ENCODE measurements around the gene BCDIN3D. TPM values are rescaled to one million over a fixed set of nuclear protein-coding genes. Genes with fewer than 3 reads are reported as not detected.

BCDIN3D gene
- total RNA-seq, 1 experiment from 2014 or later = 3.3 TPM

DNA sequence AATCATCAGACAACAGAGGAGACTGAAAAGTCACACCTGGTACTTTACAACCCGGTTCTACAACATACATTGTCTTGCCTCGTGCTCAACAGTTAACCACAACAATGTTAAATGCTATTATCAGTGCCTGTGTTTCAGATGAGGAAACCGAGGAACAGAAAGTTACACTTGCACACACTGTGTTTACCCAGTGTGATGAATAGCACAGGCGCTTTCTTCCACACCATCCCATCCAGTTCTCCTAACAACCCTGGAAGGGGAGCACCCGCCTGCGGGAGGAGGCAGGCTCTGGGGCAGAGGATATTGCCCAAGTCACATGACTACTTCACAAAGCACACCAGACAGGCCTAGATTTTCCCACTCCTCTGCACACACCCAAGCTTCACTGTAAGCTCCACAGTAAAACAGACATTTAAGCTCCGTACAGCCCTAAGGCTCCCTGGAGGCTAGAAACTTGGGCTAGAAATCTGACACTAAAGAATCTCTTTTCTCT, 36.5 kb downstream of the BCDIN3D start:
- H4K20me1 ChIP-seq (ENCODE audit: control insufficient read depth, insufficient read depth, insufficient read length) = no peaks in the 10 kb centered on the region
- H3T11ph ChIP-seq (ENCODE audit: low read length) = no peak overlapping the region
- H4K8ac ChIP-seq (replicated peaks; ENCODE audit: insufficient read length, low read depth, low read length) = no peak overlapping the region
- no peak overlapping the region for H3K14ac ChIP-seq (ENCODE audit: insufficient read depth, low read length)
- H3K27me3 ChIP-seq (ENCODE audit: insufficient read depth, low read length) = no peaks in the 10 kb centered on the region
- Mint-ChIP-seq H3K36me3 (ENCODE audit: insufficient read depth in 1 of 3, low read depth in 3 of 3) (peaks cover 6 to 32% (median 21%) of the 10 kb centered on the region in 3 experiments; a peak in 6 of 7 replicates), H3K27me3 (ENCODE audit: low read depth) (no peaks in the 10 kb centered on the region), H3K27ac (peak overlapping the region; percentile 20 to 36 (median 32); a peak in 3 of 7 replicates), H3K4me1 (peaks cover 23 to 44% of the 10 kb centered on the region in 2 experiments), H3K9me3 (no peaks in the 10 kb centered on the region; a peak in 1 of 5 replicates), H3K4me3 (no peak overlapping the region)
- H3K9ac ChIP-seq (ENCODE audit: extremely low read depth, insufficient read length, low read length) = no peak overlapping the region
- H2AFZ ChIP-seq (ENCODE audit: low read length) = no peak overlapping the region
- no peak overlapping the region for H4K5ac ChIP-seq (ENCODE audit: insufficient read length, low read depth, low read length)
- no peak overlapping the region for H2AK5ac ChIP-seq (ENCODE audit: insufficient read length, low read length)
- H3K4me2 ChIP-seq (ENCODE audit: insufficient read depth, insufficient read length, low read length) = no peak overlapping the region
- TF ChIP-seq, protein P1, sequence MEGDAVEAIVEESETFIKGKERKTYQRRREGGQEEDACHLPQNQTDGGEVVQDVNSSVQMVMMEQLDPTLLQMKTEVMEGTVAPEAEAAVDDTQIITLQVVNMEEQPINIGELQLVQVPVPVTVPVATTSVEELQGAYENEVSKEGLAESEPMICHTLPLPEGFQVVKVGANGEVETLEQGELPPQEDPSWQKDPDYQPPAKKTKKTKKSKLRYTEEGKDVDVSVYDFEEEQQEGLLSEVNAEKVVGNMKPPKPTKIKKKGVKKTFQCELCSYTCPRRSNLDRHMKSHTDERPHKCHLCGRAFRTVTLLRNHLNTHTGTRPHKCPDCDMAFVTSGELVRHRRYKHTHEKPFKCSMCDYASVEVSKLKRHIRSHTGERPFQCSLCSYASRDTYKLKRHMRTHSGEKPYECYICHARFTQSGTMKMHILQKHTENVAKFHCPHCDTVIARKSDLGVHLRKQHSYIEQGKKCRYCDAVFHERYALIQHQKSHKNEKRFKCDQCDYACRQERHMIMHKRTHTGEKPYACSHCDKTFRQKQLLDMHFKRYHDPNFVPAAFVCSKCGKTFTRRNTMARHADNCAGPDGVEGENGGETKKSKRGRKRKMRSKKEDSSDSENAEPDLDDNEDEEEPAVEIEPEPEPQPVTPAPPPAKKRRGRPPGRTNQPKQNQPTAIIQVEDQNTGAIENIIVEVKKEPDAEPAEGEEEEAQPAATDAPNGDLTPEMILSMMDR (conservative IDR thresholded peaks at IDR 0.05) = no peak
- H2BK5ac ChIP-seq (ENCODE audit: insufficient read length, low read length) = no peak overlapping the region
- no peak overlapping the region for H3K27ac ChIP-seq (ENCODE audit: insufficient read length, low read depth, low read length)
- H2BK20ac ChIP-seq (ENCODE audit: low read depth, low read length, poor library complexity, severe bottlenecking) = no peak overlapping the region
- H2BK120ac ChIP-seq (ENCODE audit: low read depth, low read length, poor library complexity, severe bottlenecking) = no peak overlapping the region
- no peak overlapping the region for H2BK15ac ChIP-seq (ENCODE audit: low read depth, low read length)
- DNase-seq = no peak
- peaks cover 14% of the 10 kb centered on the region; the same call in 1 of the 2 replicates for H3K4me1 ChIP-seq (ENCODE audit: insufficient read depth, low read length)
- no peak overlapping the region for H3K18ac ChIP-seq (ENCODE audit: insufficient read length, low read depth, low read length)
- H3K9me3 ChIP-seq (ENCODE audit: control insufficient read depth, low read depth, low read length) = no peaks in the 10 kb centered on the region
- WGBS (ENCODE audit: extremely low coverage, insufficient read length, low lambda C conversion rate) = no CpG with 5 or more reads among the region's 7 CpGs
- no peak overlapping the region for H3K56ac ChIP-seq (ENCODE audit: insufficient read length, low read depth, low read length)
- H4K91ac ChIP-seq (ENCODE audit: insufficient read length, low read depth, low read length) = no peak overlapping the region
- H3K79me1 ChIP-seq (ENCODE audit: insufficient read depth, low read depth, low read length, poor library complexity, severe bottlenecking) = no peaks in the 10 kb centered on the region
- H3K23me2 ChIP-seq (ENCODE audit: insufficient read length, low read depth, low read length, poor library complexity, severe bottlenecking) = no peaks in the 10 kb centered on the region
- H3K79me2 ChIP-seq (ENCODE audit: insufficient read depth, low read length) = no peaks in the 10 kb centered on the region
- no peak overlapping the region for H2BK12ac ChIP-seq (ENCODE audit: insufficient read length, low read depth, low read length)
- H3K23ac ChIP-seq (ENCODE audit: insufficient read length, low read depth, low read length) = no peak overlapping the region
- no peak overlapping the region for H3K4ac ChIP-seq (ENCODE audit: low read depth, low read length)
